DMS153 treated with DMSO at 0.1 percent for 48 hours (cell line): ENCODE results near the gene APRT.

Source experiments
- DNase-seq: peaks from one replicate; lab custom pipeline; 2025; ENCODE audit not compliant: unreplicated experiment; lab: John Stamatoyannopoulos, UW

The APRT gene

DNA sequence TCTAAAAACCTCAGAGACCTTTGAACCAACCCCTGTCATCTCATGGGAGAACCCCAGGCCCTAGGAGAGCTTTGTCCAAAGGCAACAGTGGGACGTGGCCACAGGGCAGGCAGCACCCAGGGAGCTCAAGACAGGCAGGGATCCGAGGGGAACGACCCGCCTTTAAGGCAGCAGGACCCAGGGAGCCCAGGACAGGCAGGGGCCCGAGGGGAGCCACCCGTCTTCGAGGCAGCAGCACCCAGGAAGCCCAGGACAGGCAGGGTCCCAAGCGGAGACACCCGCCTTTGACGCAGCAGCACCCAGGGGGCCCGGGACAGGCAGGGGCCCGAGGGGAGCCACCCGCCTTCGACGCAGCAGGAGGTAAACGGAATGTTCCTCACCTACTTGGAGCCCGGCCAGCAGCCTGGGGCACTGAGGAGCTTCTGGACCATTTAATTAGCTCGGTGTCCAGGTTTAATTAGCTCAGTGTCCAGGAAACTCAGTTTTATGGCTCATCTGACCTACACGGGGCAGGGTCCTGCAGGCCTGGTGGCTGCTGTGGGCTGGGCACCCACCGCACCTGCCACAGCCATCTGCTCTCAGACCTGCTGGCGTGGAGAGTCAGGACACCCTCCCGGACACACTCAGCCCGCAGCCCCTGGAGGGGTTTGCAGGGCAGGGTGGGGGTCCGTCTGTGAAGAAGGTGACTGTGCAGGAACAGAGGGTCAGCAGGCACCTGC is 51.1 kb downstream of the APRT start:
- DNase-seq, result no peak

DNA sequence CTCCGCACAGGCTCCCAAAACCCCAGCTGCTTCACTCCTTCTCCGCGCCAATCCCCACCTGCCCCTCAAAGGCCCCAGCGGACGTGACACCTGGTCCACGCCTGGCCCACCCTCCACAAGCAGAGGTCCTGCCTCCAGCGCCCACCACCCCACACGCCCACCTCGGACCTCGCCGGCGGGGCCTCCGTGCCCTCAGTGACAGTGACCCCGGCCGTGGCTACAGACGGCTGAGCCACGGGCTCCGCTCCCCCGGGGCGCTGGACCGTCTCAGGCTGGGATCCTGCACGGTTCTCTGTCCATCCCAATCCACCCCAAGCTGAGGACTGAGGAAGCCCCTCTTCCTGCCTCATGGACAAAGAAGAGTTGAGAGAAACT is 51.8 kb downstream of the APRT start:
- no peak for DNase-seq
